ENCODE results near the gene TENT4B. TPM values are rescaled to one million over a fixed set of nuclear protein-coding genes. Genes with fewer than 3 reads are reported as not detected.

TENT4B gene
- total RNA-seq, 2 donors from 2014 or later = 12.8 to 14.1 TPM

DNA sequence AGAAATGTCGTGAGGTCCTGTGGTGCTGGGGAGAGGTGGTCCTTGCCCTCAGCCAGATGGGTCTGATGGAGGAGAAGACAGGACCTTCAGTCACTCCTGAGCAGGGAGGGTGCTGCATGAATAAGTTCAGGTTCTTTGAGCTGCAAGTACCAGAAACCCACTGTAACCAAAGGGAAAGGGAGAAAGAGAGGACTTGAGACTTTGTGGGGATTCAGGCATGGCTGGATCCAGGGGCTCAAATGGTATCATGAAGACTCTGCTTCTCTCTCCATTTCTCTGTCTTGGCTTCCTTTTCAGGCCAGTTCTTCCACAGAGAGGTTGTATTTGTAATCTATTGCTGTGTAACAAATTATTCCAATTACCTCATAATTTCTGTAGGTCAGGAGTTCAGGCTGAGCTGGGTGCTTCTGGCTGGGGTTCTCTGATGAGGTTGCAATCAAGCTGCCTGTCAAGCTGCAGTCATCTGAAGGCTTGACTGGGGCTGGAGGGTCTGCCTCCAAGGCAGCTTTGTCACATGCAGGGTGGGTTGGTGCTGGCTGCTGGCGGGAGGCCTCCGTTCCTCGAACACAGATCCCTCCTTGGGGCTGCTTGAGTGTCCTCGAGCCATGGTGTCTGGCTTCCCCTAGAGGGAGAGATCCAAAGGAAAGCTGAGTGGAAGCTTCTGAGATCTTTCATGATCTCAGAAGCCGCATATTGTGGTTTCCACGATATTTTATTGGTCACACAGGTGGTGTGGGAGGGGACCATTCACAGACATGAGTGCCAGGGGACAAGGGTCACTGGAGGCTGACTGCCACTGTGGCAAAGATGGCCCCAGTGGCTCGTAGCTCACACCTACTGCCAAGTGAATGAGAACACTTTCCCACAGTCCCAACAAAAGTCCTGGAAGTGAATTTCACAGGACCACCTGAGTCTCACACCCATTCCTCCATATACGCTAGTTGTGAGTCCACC, 107.4 kb downstream of the TENT4B start:
- Histone ChIP-seq H3K9me3 (ENCODE audit: control insufficient read depth, low read length) (no peaks in the 10 kb centered on the region), H3K36me3 (ENCODE audit: control insufficient read depth, insufficient read depth, low read length) (no peaks in the 10 kb centered on the region), H3K27me3 (ENCODE audit: control insufficient read depth, insufficient read depth, low read length, poor library complexity, severe bottlenecking) (no peaks in the 10 kb centered on the region), H3K9ac (ENCODE audit: extremely low read depth, low read length, poor library complexity, severe bottlenecking) (no peak overlapping the region), H3K4me1 (ENCODE audit: control insufficient read depth, insufficient read depth, low read length) (no peaks in the 10 kb centered on the region), H3K4me3 (ENCODE audit: low read length) (no peak overlapping the region), H3K27ac (ENCODE audit: low read depth, low read length) (no peak overlapping the region)
- H3K4me3 Mint-ChIP-seq = no peak overlapping the region
- 94 to 95% methylated on average over 5 to 9 of the region's 9 CpGs for WGBS, 2 experiments (ENCODE audit: insufficient coverage in 1 of 2, insufficient read length in 1 of 2)
- peaks cover 15% of the 10 kb centered on the region for H3K4me1 Mint-ChIP-seq
- no peak overlapping the region for H3K27ac Mint-ChIP-seq
- TF ChIP-seq, protein P1, sequence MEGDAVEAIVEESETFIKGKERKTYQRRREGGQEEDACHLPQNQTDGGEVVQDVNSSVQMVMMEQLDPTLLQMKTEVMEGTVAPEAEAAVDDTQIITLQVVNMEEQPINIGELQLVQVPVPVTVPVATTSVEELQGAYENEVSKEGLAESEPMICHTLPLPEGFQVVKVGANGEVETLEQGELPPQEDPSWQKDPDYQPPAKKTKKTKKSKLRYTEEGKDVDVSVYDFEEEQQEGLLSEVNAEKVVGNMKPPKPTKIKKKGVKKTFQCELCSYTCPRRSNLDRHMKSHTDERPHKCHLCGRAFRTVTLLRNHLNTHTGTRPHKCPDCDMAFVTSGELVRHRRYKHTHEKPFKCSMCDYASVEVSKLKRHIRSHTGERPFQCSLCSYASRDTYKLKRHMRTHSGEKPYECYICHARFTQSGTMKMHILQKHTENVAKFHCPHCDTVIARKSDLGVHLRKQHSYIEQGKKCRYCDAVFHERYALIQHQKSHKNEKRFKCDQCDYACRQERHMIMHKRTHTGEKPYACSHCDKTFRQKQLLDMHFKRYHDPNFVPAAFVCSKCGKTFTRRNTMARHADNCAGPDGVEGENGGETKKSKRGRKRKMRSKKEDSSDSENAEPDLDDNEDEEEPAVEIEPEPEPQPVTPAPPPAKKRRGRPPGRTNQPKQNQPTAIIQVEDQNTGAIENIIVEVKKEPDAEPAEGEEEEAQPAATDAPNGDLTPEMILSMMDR (conservative IDR thresholded peaks at IDR 0.05) = no peak
- H3K36me3 Mint-ChIP-seq (ENCODE audit: low read depth) = peaks cover 5% of the 10 kb centered on the region
- DNase-seq = peak; percentile 24
- peaks cover 2% of the 10 kb centered on the region for H3K9me3 Mint-ChIP-seq
- H3K27me3 Mint-ChIP-seq (ENCODE audit: insufficient read depth) = peaks cover 2% of the 10 kb centered on the region

DNA sequence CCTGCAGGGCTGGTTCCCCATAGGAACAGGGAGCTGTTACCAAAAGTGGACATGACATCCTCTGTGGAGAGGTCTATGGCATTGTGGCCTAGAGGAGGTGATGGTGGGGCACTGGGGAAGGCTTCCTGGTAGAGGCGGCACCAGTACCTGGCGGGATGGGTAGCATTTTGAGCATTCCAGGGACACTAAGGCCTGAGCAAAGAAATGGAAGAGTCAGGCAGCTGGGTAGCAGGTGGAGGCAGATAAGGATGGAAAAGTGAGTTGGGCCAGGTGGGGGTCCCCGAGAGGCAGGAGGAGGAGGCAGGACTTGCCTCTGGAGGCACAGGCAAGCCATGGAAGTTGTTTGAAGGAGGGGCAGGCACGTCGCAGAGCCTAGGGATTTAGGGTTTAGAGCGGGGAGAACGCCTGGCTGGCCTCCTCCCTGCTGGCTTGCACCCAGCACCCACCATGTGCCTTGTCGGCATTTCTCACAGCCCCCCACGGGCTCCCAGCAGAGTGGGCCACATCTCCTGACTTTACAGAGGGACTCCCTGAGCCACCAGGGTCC, 108.1 kb downstream of the TENT4B start:
- no peaks in the 10 kb centered on the region for H3K36me3 ChIP-seq (ENCODE audit: control insufficient read depth, insufficient read depth, low read length)
- TF ChIP-seq, protein P1 (conservative IDR thresholded peaks at IDR 0.05) = no peak
- peaks cover under 1% of the 10 kb centered on the region for H3K4me1 ChIP-seq (ENCODE audit: control insufficient read depth, insufficient read depth, low read length)
- WGBS, 2 experiments (ENCODE audit: insufficient coverage in 1 of 2, insufficient read length in 1 of 2) = 83 to 84% methylated on average over 7 to 9 of the region's 9 CpGs
- peaks cover 5% of the 10 kb centered on the region for H3K36me3 Mint-ChIP-seq (ENCODE audit: low read depth)
- no peak overlapping the region for H3K4me3 Mint-ChIP-seq
- DNase-seq = peak; percentile 35
- no peak overlapping the region for H3K4me3 ChIP-seq (ENCODE audit: low read length)
- peaks cover 2% of the 10 kb centered on the region for H3K27me3 Mint-ChIP-seq (ENCODE audit: insufficient read depth)
- no peaks in the 10 kb centered on the region for H3K27me3 ChIP-seq (ENCODE audit: control insufficient read depth, insufficient read depth, low read length, poor library complexity, severe bottlenecking)
- no peak overlapping the region for H3K27ac Mint-ChIP-seq
- H3K9me3 ChIP-seq (ENCODE audit: control insufficient read depth, low read length) = no peaks in the 10 kb centered on the region
- H3K9ac ChIP-seq (ENCODE audit: extremely low read depth, low read length, poor library complexity, severe bottlenecking) = no peak overlapping the region
- H3K4me1 Mint-ChIP-seq = peaks cover 15% of the 10 kb centered on the region
- peaks cover 2% of the 10 kb centered on the region for H3K9me3 Mint-ChIP-seq
- no peak overlapping the region for H3K27ac ChIP-seq (ENCODE audit: low read depth, low read length)

DNA sequence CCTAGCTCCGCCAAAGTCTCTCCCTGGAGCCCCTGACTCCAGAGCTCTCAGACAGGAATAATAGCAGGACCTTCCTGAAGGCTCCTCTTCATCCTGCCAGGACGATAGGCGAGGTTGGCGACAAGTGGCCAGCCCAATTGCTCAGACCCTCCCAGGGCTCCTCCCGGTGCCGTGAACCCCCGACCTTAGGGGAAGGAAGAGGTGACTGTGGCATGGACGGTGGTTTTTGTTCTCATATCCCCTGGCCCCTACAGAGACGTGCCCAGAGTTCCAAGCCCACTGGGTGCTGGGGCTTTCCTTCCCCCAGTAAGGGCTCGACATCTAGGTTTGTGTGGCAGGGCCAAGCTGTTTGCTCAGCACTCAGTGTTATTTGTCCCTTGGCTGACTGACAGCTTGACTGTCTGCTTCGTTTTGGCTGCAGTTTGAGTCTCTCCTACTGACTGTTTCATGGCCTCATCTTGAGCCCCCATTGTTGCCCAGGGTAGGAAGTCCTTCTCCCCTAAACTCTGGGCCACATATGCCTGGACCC, 108.7 kb downstream of the TENT4B start:
- no peak for DNase-seq
- Mint-ChIP-seq H3K4me1 (peaks cover 15% of the 10 kb centered on the region), H3K9me3 (peaks cover 2% of the 10 kb centered on the region), H3K4me3 (no peak overlapping the region), H3K27ac (no peak overlapping the region), H3K36me3 (ENCODE audit: low read depth) (peaks cover 5% of the 10 kb centered on the region), H3K27me3 (ENCODE audit: insufficient read depth) (peaks cover 2% of the 10 kb centered on the region)
- 85 to 87% methylated on average over 9 to 11 of the region's 11 CpGs for WGBS, 2 experiments (ENCODE audit: insufficient coverage in 1 of 2, insufficient read length in 1 of 2)
- Histone ChIP-seq H3K9me3 (ENCODE audit: control insufficient read depth, low read length) (no peaks in the 10 kb centered on the region), H3K27me3 (ENCODE audit: control insufficient read depth, insufficient read depth, low read length, poor library complexity, severe bottlenecking) (no peaks in the 10 kb centered on the region), H3K9ac (ENCODE audit: extremely low read depth, low read length, poor library complexity, severe bottlenecking) (no peak overlapping the region), H3K4me1 (ENCODE audit: control insufficient read depth, insufficient read depth, low read length) (peaks cover 3% of the 10 kb centered on the region), H3K4me3 (ENCODE audit: low read length) (no peak overlapping the region), H3K36me3 (ENCODE audit: control insufficient read depth, insufficient read depth, low read length) (no peaks in the 10 kb centered on the region), H3K27ac (ENCODE audit: low read depth, low read length) (no peak overlapping the region)
- TF ChIP-seq, protein P1 (conservative IDR thresholded peaks at IDR 0.05) = no peak
